OCI-LY3 (cell line): Measurements from ENCODE around the gene PLEKHA8.

ENCODE experiments used
- CTCF ChIP-seq: fragments of 200-600, 300-600 bp; sonication (generic); IDR thresholded peaks from 2 replicates; pipeline ENCODE4 v1.5.1; 2014; ENCODE audit warnings: antibody characterized with exemption, low read length, low read depth
- EZH2phosphoT487 ChIP-seq: fragments of 200-600 bp; shearing (Covaris generic); IDR thresholded peaks from 2 replicates; pipeline ENCODE4 v1.6.1; 2018; ENCODE audit warnings: antibody characterized with exemption, mixed run types, low read depth

- TF ChIP-seq CTCF, result no peak
- TF ChIP-seq EZH2phosphoT487, result no peak
Observed at GRCh38 chr7:30148426-30148825, 120.2 kb downstream of the PLEKHA8 start.
